GM12878 (cell line): ENCODE data around the gene ATXN7L1. TPM values are rescaled to one million over a fixed set of nuclear protein-coding genes. Genes with fewer than 3 reads are reported as not detected.

Experiments used
- ATAC-seq: fragments of 200-7000 bp; cut with Tn5 transposase; 3 replicates; pipeline ENCODE4 v1.9.1; 2020; ENCODE audit warnings: mild to moderate bottlenecking, moderate library complexity
- BruUV-seq: library from RNA; stranded (reverse); fragments of 400-500 nt; replicated peaks from 2 replicates; lab custom pipeline; 2021; lab: Mats Ljungman, UMichigan
- CTCF ChIA-PET: fragments of 300-600 bp; sonication (Branson Sonifier 250); formaldehyde crosslinking; extraction: SDS; loops from one replicate; lab custom pipeline; 2021; ENCODE audit warnings: inconsistent platforms; lab: Yijun Ruan, JAX
- POLR2A ChIA-PET: fragments of 350-600 bp; formaldehyde crosslinking; extraction: SDS; loops from one replicate; lab custom pipeline; 2021; ENCODE audit warnings: inconsistent platforms; lab: Charles Lee
- RAD21 ChIA-PET: fragments of 300-600 bp; sonication (Branson Sonifier 250); formaldehyde crosslinking; loops from one replicate; lab custom pipeline; 2023; ENCODE audit warnings: antibody characterized with exemption; ENCODE audit not compliant: unreplicated experiment; lab: Charles Lee
- SMC1A ChIA-PET: fragments of 300-600 bp; sonication (Branson Sonifier 250); formaldehyde crosslinking; loops from one replicate; lab custom pipeline; 2023; ENCODE audit not compliant: unreplicated experiment, uncharacterized antibody; lab: Charles Lee
- DNase-seq: peaks from one replicate; pipeline ENCODE4 v3.0.0-alpha.2; 2011; ENCODE audit warnings: low read depth, low spot score
- FAIRE-seq: peaks from 3 replicates; lab custom pipeline; 2011; peaks lifted over from hg19 to GRCh38; lab: Jason Lieb, UNC
- H2AFZ ChIP-seq: 2 replicates; pipeline ENCODE4 v1.6.0; 2011; ENCODE audit warnings: low read depth, low read length, control low read depth; ENCODE audit not compliant: control insufficient read depth
- H3K27ac ChIP-seq: 2 replicates; pipeline ENCODE4 v1.5.1; 2011; ENCODE audit warnings: control low read depth; ENCODE audit not compliant: control insufficient read depth, insufficient read depth
- H3K27me3 ChIP-seq, 2 experiments: replicated peaks in 1 of 2; 2 replicates each; pipeline versions ENCODE4 v1.6.0 to v1.6.1; 2011; ENCODE audit warnings: low read length in 1 of 2; ENCODE audit not compliant: control insufficient read depth in 2 of 2, insufficient read depth in 2 of 2
- H3K36me3 ChIP-seq, 2 experiments: 2 replicates each; pipeline ENCODE4 v1.5.1; 2011; ENCODE audit warnings: low read length in 1 of 2; ENCODE audit not compliant: control insufficient read depth in 2 of 2, insufficient read depth in 2 of 2
- H3K4me1 ChIP-seq: 2 replicates; pipeline ENCODE4 v1.6.1; 2011; ENCODE audit warnings: mild to moderate bottlenecking, low read length, moderate library complexity, mixed read lengths; ENCODE audit not compliant: control insufficient read depth, insufficient read depth
- H3K4me2 ChIP-seq: 2 replicates; pipeline ENCODE4 v1.6.0; 2011; ENCODE audit warnings: control low read depth; ENCODE audit not compliant: control insufficient read depth, insufficient read depth
- H3K4me3 ChIP-seq: fragments of 200-600 bp; sonication (generic); 2 replicates; pipeline ENCODE4 v1.5.1; 2016
- H3K79me2 ChIP-seq: 2 replicates; pipeline ENCODE4 v1.6.0; 2011; ENCODE audit warnings: low read length; ENCODE audit not compliant: control insufficient read depth, insufficient read depth
- H3K9ac ChIP-seq: 2 replicates; pipeline ENCODE4 v1.8.0; 2011; ENCODE audit warnings: low read length, control low read depth, mixed read lengths; ENCODE audit not compliant: control insufficient read depth, insufficient read depth
- H3K9me3 ChIP-seq: replicated peaks from 3 replicates; pipeline ENCODE4 v1.5.1; 2011; ENCODE audit warnings: mild to moderate bottlenecking, low read length; ENCODE audit not compliant: control insufficient read depth, insufficient read depth
- H4K20me1 ChIP-seq: 2 replicates; pipeline ENCODE4 v1.6.0; 2011; ENCODE audit not compliant: control insufficient read depth, insufficient read depth
- BCLAF1 ChIP-seq: fragments of 450-650 bp; IDR thresholded peaks from 2 replicates; pipeline ENCODE4 v1.6.1; 2017; ENCODE audit warnings: antibody characterized with exemption, mild to moderate bottlenecking, moderate library complexity
- CBFB ChIP-seq: IDR thresholded peaks from 2 replicates; pipeline ENCODE4 v1.6.1; 2016; ENCODE audit warnings: antibody characterized with exemption, low read depth
- CBX5 ChIP-seq: sonication (generic); IDR thresholded peaks from 2 replicates; pipeline ENCODE4 v1.6.1; 2016; ENCODE audit warnings: low read depth, moderate library complexity, mild to moderate bottlenecking, inconsistent platforms
- MEF2A ChIP-seq: IDR thresholded peaks from 2 replicates; pipeline ENCODE4 v1.6.1; 2011; ENCODE audit warnings: low read depth, mild to moderate bottlenecking, low read length, moderate library complexity; ENCODE audit not compliant: insufficient read depth
- MTA2 ChIP-seq: fragments of 450-650 bp; IDR thresholded peaks from 2 replicates; pipeline ENCODE4 v1.6.1; 2016; ENCODE audit warnings: low read depth, mild to moderate bottlenecking, moderate library complexity
- SIN3A ChIP-seq: IDR thresholded peaks from 2 replicates; pipeline ENCODE4 v1.6.1; 2012; ENCODE audit warnings: low read depth, low read length, improper control_type of control experiment
- SIX5 ChIP-seq: IDR thresholded peaks from 2 replicates; pipeline ENCODE4 v1.6.1; 2011; ENCODE audit warnings: mild to moderate bottlenecking, low read depth, low read length, moderate library complexity; ENCODE audit not compliant: severe bottlenecking
- SUZ12 ChIP-seq: fragments of 200-600 bp; sonication (generic); IDR thresholded peaks from one replicate; pipeline ENCODE4 v1.6.1; 2018; ENCODE audit warnings: antibody characterized with exemption, mild to moderate bottlenecking; ENCODE audit not compliant: unreplicated experiment
- WGBS: methylation state at CpG from one replicate; pipeline ENCODE4 v1.1.6; 2016; ENCODE audit warnings: low lambda C conversion rate; ENCODE audit not compliant: insufficient replicate concordance, insufficient coverage; ENCODE audit errors: missing lambda C conversion rate; 5-methylcytosine and 5-hydroxymethylcytosine counted together
- in situ Hi-C: fragments of 300-500 bp; cut with MboI; formaldehyde crosslinking; loops from 9 replicates; pipeline ENCODE4 v1.14.3; 2018; ENCODE audit warnings: mixed read lengths
- intact Hi-C: fragments of 100-400 bp; cut with micrococcal nuclease; formaldehyde crosslinking; loops from one replicate; pipeline ENCODE4 v1.14.2; 2022; ENCODE audit not compliant: unreplicated experiment
- polyA plus RNA-seq, 11 experiments: library from polyadenylated mRNA; depleted of rRNA in 4 of 11; unstranded in 6 of 11; stranded (reverse) in 5 of 11; fragments of >200 nt; fragmentation: Nextera tagmentation in 4 of 11; fragmentation: Illumina TruSeq in 1 of 11; extraction: Ambion mirVana in 4 of 11; extraction: Trizol in 1 of 11; gene quantifications; 1 replicate in 1 of 11; 2 replicates in 10 of 11; pipeline versions ENCODE4 v1.2.1 to v1.2.3, GENCODE V29; 2011 to 2016; ENCODE audit warnings: inconsistent platforms in 2 of 11, missing spikeins in 2 of 11, low read depth in 1 of 11
- total RNA-seq, 4 experiments: library from RNA; depleted of rRNA in 3 of 4; stranded (reverse); fragments of >200 nt in 3 of 4; fragmentation: Illumina TruSeq in 1 of 4; extraction: Trizol in 1 of 4; gene quantifications; 2 replicates each; pipeline versions ENCODE4 v1.2.1 to v1.2.3, GENCODE V29; 2013 to 2021
- TF ChIP-seq, protein P1 (sequence below): IDR thresholded peaks from 2 replicates; pipeline ENCODE4 v1.6.1; 2011; ENCODE audit warnings: borderline replicate concordance, low read depth, mild to moderate bottlenecking, moderate library complexity, low read length; ENCODE audit not compliant: insufficient read depth, poor library complexity, severe bottlenecking

Gene ATXN7L1
- total and polyA plus RNA-seq, 10 of the 15 experiments (the other 5 are each of a cell fraction or from before 2014, with no cell fraction given), result 0.40 to 2.9 (median 1.2) TPM

- POLR2A ChIA-PET, result no interaction called here
- ATAC-seq, result no peak
Observed at GRCh38 chr7:105905910-105906568, 29.6 kb upstream of the ATXN7L1 start.

GRCh38 chr7:105905209-105905909, 29.0 kb upstream of the ATXN7L1 start:
- in situ Hi-C loops, result no loop called here
- no TSS peak for BruUV-seq
- TF ChIP-seq SIN3A (no peak), CBX5 (no peak), BCLAF1 (no peak), CBFB (no peak), SIX5 (no peak), MEF2A (no peak), SUZ12 (no peak)
- TF ChIP-seq, protein P1, sequence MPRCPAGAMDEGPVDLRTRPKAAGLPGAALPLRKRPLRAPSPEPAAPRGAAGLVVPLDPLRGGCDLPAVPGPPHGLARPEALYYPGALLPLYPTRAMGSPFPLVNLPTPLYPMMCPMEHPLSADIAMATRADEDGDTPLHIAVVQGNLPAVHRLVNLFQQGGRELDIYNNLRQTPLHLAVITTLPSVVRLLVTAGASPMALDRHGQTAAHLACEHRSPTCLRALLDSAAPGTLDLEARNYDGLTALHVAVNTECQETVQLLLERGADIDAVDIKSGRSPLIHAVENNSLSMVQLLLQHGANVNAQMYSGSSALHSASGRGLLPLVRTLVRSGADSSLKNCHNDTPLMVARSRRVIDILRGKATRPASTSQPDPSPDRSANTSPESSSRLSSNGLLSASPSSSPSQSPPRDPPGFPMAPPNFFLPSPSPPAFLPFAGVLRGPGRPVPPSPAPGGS, result no peak

More at GRCh38 chr7:105905910-105906568, 29.6 kb upstream of the ATXN7L1 start:
- no peak for TF ChIP-seq MTA2
- intact Hi-C loops (no loop called here), in situ Hi-C loops (no loop called here)
- Histone ChIP-seq H2AFZ (no peak overlapping the region), H3K27me3 (peaks cover 3% of the 10 kb centered on the region in 2 experiments; a peak in 1 of 4 replicates), H3K4me1 (no peaks in the 10 kb centered on the region), H3K27ac (no peak overlapping the region), H3K4me2 (no peak overlapping the region), H4K20me1 (no peaks in the 10 kb centered on the region), H3K4me3 (no peak overlapping the region), H3K9me3 (no peaks in the 10 kb centered on the region), H3K9ac (no peak overlapping the region), H3K36me3 (no peaks in the 10 kb centered on the region), H3K79me2 (no peaks in the 10 kb centered on the region)
- DNase-seq (no peak), FAIRE-seq (no peak)
- SMC1A ChIA-PET, result interaction anchor here (1.1 to 1.4 kb wide), 3 partner anchors 105 to 162 kb away, joined by 3 to 4 read pairs (median 4); no protein-coding TSS in a partner anchor
- 43% methylated on average over 7 of the region's 8 CpGs for whole genome bisulfite sequencing
- RAD21 ChIA-PET, result interaction anchor here (0.9 kb wide), 1 partner anchor 142 kb away, joined by 3 read pairs; no protein-coding TSS in a partner anchor
- CTCF ChIA-PET, result no interaction called here
- BruUV-seq, result no TSS peak

More at GRCh38 chr7:105905209-105905909, 29.0 kb upstream of the ATXN7L1 start:
- WGBS, result 28% methylated on average over 11 of the region's 11 CpGs
- FAIRE-seq (no peak), ATAC-seq (no peak), DNase-seq (no peak)
- Histone ChIP-seq H2AFZ (no peak overlapping the region), H3K4me2 (no peak overlapping the region), H3K27me3 (peaks cover 3% of the 10 kb centered on the region in 2 experiments; a peak in 1 of 4 replicates), H3K4me3 (no peak overlapping the region), H3K27ac (no peak overlapping the region), H3K4me1 (no peaks in the 10 kb centered on the region), H3K9me3 (no peaks in the 10 kb centered on the region), H3K9ac (no peak overlapping the region), H3K36me3 (no peaks in the 10 kb centered on the region), H3K79me2 (no peaks in the 10 kb centered on the region), H4K20me1 (no peaks in the 10 kb centered on the region)
- SMC1A ChIA-PET, result interaction anchor here (0.5 to 1.4 kb wide), 4 partner anchors 51 to 162 kb away, joined by 3 to 4 read pairs (median 4); no protein-coding TSS in a partner anchor
- RAD21 ChIA-PET, result interaction anchor here (0.9 kb wide), 1 partner anchor 141 kb away, joined by 3 read pairs; no protein-coding TSS in a partner anchor
- POLR2A ChIA-PET, result interaction anchor here (0.5 kb wide), 1 partner anchor 33 kb away, joined by 5 read pairs; no protein-coding TSS in a partner anchor
- intact Hi-C loops, result no loop called here
- CTCF ChIA-PET, result interaction anchor here (1.0 kb wide), 1 partner anchor 145 kb away, joined by 3 read pairs; no protein-coding TSS in a partner anchor
